Measurements from ENCODE around the gene NEUROD1. TPM values are rescaled to one million over a fixed set of nuclear protein-coding genes. Genes with fewer than 3 reads are reported as not detected.

NEUROD1 gene
- polyA plus RNA-seq, 3 donors, result not detected

DNA sequence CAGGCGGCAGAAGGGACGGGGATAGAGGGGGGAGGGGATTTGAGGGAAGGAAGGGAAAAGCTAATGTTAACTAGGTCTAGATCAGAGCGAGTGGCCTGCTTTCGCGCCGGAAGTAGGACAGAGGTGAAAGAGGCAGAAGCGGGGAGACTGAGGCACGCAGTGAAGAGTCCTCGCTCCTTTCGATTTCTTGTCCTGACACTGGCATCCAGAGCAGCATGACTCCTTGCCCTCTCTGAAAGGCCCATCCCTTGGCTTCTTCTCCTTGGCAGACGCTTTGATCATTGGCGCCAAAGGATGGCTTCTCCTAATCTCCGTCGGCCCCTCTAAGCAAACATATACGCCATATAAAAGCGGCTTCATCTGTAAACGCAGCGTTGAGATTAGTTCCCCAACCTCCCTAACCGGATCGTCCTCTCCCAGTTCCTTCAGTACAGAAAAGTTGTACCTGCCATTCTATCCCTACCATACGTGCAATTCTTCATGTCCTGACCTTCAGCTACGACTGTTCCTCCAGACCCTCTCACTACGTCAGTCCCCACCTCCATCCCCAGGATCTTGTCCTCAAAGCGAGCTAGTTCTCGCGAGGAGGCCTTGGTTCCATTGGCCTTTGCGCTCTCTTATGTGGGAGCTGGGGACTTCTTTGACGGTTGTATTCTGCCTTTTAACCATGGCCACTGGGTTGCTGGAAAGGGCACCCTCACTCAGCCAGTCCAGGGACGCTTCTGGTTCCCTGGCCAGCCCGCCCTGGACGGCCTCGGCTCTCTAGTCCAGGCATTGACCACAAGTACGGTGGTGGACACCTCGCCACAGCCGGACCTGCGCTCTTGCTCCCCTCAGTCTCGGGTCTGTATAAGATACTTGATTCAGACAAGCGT, 857 bp upstream of the NEUROD1 start:
- DNase-seq, result no peak

DNA sequence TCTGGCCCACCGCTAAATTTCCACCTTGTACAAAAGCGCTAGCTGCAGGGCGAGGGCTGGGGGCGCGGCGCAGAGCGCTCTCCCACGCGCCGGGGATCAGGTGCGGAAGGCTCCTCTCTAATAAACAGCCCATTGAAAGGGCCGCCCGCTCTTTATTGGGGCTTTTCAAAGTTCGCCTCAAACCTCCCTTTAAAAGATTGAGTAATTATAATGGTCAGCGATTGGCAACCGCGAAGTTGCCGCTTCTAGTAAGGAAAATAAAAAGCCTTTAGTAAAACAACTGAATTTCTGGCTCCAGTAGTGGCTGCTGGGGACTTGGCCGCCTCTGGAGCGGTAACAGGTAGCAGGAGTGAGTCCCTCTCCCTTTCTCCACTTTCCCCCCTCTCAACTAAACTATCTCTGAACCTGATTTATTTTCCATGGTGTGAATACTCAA, 755 bp downstream of the NEUROD1 start:
- no peak for DNase-seq

DNA sequence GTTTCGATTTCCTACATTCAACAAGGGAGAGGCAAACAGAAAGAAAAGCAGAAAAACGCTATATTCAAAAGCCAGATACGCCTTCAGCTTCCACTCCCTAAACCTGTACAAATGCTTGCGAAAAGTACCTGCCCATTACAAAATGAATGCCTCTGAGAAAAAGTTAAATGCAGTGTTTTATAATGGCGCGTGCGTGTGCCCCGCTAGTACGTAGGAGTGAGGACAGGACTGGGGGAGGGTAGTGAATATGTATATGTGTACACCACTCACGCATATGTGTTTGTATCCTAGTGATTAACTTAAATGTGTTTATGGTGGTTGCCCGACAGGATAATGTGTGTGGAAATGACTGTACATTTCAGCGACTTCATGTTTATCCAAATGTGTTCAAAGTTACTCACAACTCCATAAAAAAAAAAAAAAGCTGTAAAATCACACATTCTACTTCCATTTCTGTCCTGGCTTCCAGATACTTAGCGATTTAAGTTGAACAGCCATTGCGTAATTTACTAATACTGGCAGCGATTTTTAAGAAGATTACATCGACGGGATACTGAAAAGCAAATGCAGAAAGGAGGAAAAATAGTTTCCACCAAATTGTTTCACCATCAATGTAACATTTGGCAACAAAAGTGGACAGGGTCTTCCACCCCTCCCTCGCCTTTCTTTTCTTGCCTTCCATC, 1.3 kb downstream of the NEUROD1 start:
- DNase-seq, result no peak

DNA sequence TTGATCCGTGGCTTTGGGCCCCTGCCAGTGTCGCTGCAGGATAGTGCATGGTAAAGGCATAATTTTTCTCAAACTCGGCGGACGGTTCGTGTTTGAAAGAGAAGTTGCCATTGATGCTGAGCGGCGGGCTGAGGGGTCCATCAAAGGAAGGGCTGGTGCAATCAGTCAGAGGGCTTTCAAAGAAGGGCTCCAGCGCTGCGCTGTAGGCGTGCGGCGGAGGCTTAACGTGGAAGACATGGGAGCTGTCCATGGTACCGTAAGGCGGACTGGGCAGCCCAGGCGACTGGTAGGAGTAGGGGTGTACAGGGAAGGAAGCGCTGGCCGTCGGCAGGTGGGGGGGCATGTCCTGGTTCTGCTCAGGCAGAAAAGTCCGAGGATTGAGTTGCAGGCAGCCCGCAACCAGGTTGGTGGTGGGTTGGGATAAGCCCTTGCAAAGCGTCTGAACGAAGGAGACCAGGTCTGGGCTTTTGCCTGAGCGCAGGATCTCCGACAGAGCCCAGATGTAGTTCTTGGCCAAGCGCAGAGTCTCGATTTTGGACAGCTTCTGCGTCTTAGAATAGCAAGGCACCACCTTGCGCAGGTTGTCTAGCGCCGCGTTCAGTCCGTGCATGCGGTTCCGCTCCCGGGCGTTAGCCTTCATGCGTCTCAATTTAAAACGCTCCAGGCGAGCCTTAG, 2.3 kb downstream of the NEUROD1 start:
- peak; percentile 91 for DNase-seq

DNA sequence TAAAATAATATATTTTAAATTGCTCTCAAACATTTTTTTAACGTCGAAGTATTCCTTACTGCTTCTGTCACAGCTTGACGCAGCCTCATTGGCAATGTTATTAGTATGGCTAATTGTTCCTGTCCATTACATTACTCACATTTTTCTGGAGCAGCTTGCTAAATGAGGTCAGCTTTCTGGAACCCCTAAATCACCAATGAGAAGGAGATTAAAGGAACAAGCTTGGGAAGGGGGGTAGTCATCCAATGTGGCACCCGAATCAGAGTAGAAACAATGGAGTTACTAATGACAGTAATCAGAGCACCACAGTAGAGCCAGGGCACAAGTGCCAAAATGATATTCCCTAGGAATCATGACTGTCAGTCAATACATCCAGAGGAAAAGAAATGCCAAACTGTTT, 5.1 kb downstream of the NEUROD1 start:
- DNase-seq, result no peak

DNA sequence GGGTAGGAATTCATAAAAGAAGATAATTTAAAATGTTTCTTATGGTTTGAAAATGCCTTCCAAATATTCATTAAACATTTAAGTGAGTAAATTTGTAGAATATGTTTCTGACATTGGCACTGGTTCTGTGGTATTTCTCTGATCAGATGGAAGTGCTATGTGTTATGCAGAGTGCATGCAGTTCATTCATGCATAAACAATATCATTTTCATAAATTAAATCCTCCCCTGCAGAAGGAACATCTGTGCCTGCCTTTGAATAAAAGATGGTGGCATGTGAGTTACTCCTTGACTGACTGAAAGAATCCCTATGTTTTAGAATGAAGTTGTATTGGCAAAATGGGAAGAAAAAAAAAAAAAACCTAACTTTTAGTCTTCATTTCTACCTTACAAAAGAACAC, 5.9 kb downstream of the NEUROD1 start:
- DNase-seq, result no peak

DNA sequence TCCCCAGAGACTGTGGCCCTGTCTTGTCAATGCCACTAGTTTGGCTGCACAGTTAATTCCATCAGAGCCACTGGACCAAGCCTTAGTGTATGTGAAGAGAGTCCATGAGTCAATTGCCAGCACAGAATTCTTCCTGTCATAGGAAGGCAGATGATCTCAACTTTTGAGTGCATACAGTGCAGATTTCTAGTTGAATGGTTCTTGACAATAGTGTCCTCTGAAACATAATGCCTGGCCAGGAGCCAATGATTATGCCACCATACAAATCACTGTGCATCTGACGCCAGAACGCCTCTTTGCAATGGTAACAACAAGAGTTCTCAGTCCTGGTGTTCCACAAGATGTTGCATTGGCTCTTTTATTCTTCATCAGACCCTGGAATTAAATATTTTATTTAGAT, 7.1 kb downstream of the NEUROD1 start:
- no peak for DNase-seq

DNA sequence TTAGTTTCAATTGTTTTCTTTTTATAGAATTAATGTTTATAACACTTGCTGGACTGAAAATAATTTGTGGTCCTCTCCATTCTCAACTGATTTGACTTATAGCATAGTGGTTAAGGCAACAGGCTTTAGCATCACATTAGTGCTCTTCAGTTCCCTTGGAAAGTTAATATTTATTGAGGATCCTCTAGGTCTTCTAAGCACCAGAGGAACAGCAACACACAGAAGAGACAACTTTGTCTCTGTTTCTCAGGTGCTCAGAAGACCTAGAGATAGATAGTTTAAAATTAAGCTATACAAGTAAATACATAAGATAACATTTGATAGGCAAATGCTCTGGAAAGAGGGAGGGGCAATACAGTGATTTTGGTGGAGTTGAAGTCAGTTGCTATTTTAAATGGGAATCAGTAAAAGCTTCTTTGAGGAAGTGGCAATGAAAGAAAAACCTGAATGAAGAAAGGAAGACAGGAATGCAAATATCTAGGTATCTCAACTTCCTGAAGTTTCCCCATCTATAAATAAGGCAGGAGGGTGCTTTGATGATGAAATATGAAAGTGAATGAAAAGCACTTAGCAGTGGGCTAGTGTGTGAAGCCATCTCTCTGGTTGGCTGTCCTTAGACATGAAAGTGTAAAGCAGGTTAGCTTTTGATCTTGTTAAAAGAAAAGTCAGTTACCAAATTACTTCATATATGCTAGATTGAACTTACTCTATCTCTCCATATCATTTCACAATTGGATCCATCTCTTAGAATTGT, 7.9 kb downstream of the NEUROD1 start:
- no peak for DNase-seq

DNA sequence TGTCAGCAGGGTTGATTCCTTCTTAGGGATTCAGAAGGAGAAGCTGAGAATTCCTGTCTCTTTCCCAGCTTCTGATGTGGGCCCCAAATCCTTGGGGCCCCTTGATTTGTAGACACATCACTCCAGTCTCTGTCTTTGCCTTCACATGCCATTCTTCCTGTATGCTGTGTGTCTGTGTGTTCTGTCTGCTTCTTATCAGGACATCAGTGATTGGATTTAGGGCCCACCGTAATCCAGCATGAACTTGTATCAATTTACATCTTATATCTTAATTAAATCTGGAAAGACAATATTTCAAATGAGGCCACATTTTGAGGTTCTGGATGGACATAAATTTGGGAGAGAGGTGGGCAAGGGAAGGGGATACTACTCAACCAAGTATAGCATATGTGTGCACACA, 9.7 kb downstream of the NEUROD1 start:
- DNase-seq, result no peak

DNA sequence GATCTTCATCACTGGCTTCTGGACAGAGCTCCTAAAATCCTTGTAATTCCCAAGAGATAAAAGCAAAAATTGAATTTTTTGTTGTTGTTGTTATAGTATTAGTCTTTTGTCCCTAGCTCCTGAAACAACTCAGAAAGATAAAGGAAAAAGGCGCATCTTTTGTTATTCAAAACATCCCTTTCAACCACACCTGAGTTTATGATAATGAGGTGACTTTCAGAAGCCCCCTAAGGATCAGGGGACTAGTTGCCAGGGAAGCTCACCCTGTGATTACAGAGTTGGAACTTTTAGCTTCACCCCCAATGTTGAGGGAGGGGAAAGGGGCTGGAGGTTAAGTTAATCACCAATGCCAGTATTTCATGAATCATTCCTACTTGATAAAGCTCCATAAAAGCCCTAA, 13.1 kb downstream of the NEUROD1 start:
- DNase-seq, result no peak

DNA sequence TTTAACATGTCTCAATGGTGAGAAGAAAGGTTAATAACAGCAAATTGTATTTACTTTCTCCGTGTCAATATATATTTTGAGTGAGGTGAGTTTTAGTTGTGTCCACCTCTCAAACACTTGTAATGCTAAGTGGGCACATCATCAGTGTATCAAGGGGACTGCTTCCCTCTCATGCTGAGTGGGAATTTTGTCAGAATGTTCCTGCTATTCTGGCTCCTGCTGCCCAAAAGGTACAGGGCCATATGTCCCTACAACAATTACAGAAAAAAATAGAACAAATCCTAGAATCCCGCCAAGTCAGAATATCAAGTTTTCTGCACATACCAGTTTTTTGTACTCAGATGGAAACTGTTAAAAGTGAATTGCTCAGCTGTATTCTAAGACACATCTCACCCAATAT, 18.0 kb downstream of the NEUROD1 start:
- no peak for DNase-seq

DNA sequence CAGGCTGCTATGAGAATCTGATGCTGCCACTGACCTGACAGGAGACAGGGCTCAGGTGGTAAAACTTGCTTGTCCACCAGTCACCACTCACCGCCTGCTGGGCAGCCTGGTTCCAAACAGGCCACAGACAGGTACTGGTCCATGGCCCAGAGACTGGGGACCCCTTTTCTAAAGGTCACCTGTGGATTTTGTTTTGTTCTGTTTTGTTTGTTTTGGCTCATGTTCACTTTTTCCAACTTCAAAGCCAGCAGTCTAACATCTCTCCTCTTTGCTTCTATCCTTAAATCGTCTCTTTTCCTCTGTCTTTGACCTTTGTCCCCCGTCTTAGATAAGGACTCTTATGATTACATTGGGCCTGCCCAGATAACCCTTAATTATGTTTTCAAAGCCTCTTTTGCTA, 20.1 kb downstream of the NEUROD1 start:
- DNase-seq, result no peak

DNA sequence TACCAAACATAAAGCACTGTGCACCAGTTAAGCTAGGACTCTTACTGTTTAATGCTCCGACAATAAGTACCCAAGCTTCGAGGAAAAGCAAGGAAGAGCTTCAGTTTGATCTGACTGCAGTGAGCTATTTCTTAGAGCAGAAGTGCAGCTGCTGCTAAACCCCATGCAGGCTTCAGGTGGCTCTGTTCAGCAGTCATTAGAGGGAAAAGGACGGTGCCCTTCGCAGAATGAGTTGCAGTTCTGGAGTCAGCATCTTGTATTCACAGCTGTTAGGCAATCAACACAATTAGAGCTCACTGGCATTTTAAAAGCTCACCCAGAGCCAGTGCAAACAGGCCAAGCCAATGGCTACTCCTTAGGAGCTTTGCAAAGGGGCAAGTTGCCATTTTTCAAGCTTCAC, 21.9 kb downstream of the NEUROD1 start:
- no peak for DNase-seq

DNA sequence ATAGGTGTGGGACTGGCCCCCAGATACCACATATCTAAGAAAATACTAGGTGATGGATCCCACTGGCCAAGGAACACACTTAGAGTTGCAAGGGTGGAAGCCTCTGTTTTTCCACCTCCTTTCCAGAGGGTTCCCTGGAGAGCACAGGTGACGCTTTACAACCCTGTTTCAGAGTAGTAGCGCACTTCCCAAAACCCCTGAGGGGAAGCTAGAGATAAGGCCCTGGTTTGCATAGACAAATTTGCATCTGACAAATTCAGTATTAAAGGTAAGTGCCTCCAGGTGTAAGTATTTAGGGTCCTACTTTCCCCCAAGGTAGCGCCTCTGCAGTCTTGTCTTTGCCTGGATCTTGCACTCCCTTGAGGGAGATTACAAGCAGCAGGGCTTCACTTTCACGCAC, 22.9 kb downstream of the NEUROD1 start:
- no peak for DNase-seq

DNA sequence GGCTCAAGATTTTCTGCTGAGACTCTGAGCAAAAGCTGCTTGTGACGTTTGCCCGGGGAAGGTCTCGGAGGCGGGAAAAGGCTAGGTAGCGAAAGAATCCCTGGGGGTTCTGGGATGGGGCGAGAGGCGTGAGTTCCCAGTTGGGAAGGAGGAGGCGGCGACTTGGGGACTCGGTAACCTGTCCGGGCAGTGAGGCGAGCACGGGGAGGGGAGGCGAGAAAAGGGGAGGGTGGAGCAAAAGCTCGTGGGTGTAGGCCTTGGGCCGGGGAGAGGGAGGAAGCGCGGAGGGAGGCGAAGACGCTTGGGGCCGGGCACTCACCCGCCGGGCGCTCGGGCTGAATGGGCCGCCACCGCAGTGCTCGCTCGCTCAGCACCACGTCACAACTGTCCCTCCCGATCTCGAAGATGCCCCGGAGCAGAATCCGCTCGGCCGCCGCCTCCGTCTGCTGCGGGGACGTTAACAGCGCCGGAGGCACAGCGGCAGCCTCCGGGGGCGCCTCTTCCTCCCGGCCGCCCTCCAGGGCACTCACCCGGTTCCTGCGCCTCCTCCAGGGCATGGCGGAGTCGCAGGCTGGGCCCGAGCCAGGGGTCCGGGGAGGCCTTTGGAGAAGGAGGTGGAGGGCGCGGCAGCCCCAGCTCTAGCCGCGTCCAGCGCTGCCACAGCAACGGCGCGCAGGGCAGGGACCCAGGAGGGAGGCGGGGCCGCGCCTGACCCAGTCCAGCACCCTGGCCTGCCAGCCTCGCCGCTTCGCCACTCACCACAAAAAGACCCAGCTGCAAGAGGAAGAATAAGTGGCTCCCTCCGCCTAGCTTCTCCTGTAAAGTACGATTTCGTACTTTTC, 23.6 kb downstream of the NEUROD1 start, which contains the start of gene CERKL:
TSS of gene CERKL (minus strand) at position 656 of the 842 bp plus-strand sequence. CDS start at position 557, 99 bp downstream.
- peak; percentile 29 for DNase-seq

DNA sequence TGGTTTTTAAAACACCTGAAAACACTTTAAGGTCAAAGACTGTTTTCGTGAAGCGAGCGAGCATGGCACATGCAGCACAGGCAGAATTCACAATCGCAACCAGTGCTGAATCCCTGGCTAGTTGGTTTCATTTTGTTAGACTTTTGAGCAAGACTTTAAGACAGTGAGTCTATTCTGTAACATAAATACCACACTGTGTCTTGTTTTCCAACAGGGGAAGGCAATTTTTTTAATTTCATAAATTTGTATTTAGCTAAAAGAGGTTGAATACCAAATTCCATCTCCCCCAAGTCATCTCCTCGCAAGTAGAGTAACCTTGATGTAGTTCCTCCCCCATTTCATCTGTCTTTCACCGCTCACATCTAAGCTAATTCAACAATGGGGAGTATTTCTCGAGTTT, 24.8 kb downstream of the NEUROD1 start:
- DNase-seq, result no peak

DNA sequence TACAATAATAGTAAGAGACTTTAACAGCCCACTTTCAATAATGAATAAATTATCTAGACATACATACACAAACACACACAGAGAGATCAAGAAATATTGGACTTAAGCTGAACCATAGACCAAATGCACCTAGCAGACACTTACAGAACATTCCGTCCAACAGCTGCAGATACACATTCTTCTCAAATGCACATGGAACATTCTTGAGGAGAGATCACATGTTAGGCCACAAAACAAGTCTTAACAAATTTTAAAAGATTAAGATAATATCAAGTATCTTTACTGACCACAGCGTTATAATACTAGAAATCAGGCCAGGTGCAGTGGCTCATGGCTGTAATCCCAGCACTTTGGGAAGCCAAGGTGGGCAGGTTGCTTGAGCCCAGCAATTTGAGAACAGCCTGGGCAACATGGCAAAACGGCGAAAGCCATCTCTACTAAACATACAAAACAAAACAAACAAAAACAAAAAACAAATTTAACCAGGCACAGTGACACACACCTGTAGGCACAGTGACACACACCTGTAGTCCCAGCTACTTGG, 30.8 kb downstream of the NEUROD1 start:
- DNase-seq, result no peak

DNA sequence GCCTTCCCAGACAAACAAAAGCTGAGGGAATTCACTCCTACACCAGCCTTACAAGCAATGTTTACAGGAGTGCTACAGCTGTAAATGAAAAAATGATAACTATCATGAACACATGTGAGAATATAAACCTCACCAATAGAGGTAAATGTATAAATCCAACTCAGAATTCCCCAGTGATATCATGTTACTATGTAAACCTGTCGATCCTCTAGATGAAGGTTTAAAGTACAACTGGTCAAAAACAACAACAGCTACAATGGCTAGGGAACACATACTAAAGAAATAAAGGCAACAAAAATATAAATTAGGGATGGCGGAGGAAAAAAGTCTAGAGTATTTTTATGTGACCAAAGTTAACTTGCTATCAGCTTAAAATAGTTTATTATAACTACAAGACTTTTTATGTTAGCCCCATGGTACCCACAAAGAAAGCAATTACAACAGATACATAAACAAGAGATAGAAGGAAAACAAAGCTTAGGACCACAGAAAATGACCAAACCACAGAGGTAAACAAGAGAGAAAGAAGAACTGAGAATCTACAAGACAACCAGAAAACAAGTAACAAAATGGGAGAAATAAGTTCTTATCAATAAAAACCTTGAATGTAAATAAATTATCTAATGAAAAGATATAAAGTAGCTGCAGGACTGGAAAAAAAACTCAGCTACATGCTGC, 31.7 kb downstream of the NEUROD1 start:
- no peak for DNase-seq

DNA sequence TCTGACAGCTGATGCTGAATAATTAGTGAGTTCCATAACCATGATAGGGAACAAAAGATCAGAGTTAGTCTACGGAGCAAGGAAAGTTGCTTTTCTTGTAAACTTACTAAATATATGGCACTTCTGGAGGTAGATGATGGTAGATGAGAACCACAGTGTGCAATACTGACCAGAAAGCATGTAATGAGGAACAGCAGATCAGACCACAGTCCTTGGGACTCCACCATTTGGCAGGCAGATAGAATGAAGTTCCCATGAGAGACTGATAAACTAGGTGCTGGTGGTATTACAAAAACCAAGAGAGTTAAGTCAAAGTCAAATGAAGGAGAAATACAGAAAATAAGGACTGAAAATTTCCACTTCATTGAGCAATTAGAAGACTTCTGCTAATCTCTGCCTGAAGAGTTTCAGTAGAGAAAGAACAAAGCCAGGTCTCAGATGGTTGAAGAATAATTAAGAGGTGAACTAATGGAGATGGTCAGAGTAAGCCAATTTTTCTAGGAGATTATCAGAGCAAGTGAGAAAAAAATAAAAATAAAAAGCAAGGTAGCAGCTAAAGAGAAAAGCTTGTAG, 33.8 kb downstream of the NEUROD1 start:
- DNase-seq, result no peak

DNA sequence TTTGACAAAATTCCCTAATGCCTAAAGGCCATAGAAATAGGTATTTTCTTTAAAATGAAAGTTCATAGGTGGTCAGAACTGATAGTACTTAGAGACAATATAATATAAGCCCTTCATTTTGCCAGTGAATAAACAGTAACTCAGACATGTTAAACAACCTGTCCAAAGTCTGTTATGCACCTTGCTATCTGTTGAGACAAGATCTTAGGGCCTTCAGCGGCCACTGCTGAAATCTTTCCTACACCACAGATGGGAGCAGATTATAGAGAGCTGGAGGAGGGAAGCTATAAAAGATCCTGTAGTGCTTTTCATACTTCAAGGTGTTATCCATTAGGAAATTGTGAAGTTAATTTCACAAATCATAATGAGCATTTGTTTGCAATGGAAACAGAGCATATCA, 37.2 kb downstream of the NEUROD1 start:
- DNase-seq, result no peak

All from renal pelvis (tissue), 4 donors.